ENCODE data around the gene MMP3.

MMP3 gene

DNA sequence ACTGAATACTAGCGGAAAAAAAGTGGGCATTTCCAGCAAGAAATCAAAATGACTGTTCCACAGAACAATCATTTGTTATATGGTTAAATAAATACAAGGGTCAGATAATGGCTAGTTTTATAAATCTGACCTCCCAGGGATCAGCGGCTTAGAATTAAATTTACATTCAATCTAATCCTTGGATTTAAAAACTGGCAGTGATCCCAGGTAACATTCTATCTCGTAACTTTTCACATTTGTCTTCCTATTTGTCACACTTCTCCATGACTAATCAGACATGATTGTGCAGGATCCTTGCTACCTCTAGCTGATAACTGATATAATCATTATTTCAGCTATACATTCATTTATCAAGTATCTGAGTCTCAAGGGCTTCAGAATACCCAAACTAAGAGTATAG lies 2.9 kb upstream of the MMP3 start:
- no peak for DNase-seq

DNA sequence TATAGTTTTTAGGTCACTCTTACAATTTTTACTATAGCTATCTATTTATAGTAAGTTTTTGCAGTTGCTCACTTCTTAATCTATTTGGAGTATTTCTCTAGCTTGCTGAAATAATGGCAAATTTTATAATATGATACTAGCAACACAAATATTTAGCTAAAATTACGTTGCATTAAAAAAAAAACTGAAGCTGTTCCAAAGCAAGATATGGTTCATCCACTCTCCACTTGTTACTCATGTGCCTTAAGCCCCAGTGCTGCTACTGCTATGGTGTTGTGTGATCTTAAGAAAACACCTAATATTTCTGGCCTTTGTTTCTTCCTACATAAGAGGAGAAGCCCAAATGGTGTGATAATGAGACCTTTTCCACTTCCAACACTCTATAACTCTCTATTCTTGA lies 479 bp downstream of the MMP3 start:
- DNase-seq = no peak
- TF ChIP-seq GATA1 (IDR thresholded peaks at IDR 0.05; ENCODE audit: low read depth, low read length) = no peak

More for the DNA sequence above, 2.9 kb upstream of the MMP3 start:
- TF ChIP-seq GATA1 (IDR thresholded peaks at IDR 0.05; ENCODE audit: low read depth, low read length) (no peak), POLR2A (IDR thresholded peaks at IDR 0.05; ENCODE audit: low read length) (no peak)

DNA sequence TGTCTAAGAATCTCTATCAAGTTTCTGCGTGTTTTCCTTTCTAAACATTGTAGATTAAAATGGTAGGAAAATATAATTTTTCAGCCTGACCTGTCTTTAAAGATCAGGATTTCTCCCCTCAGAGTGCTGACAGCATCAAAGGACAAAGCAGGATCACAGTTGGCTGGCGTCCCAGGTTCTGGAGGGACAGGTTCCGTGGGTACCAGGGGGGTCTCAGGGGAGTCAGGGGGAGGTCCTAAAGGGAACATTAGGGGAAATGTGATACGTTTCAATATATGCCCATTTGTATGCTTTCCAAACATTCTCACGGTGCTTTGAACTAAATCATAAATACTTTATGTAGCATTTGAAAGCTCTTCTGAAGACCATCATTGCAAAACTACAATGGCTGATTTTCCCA lies 3.4 kb downstream of the MMP3 start:
- no peak for TF ChIP-seq GATA1 (IDR thresholded peaks at IDR 0.05; ENCODE audit: low read depth, low read length)
- no peak for TF ChIP-seq POLR2A (IDR thresholded peaks at IDR 0.05; ENCODE audit: low read length)
- no peak for DNase-seq

DNA sequence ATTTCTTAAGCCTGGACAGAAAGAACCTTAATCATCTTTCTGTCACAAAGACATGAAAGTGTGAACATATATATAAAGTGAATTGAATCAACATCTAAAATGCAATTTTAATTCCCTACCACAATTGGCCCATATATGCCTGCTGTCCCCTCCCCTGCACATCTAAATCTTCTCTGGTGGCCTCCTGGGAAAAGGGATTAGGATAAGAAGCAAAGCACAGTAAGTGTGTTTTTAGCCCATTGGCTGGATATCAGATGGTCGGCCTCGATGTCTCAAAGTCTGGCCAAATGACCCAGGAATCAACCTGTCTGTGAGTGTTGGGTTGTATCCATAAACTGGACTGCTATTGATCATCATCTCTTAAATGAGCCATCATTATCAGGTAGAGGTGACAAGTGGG lies 5.8 kb downstream of the MMP3 start:
- no peak for TF ChIP-seq POLR2A (IDR thresholded peaks at IDR 0.05; ENCODE audit: low read length)
- no peak for TF ChIP-seq GATA1 (IDR thresholded peaks at IDR 0.05; ENCODE audit: low read depth, low read length)
- DNase-seq = no peak

DNA sequence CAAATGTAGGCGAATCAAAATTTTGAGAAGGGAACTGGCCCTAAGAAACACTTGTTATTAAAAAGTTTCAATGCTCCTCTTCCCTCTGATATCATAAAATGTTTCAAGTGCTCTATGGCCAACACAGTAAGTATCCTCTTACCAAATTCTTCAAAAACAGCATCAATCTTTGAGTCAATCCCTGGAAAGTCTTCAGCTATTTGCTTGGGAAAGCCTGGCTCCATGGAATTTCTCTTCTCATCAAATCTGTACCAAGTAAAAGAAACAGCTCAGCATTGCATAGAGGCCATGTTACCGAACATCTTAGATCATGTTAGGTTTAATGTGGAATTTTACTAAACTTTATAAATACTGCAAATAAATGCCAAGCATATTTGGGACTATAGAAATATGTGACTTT lies 6.3 kb downstream of the MMP3 start:
- TF ChIP-seq POLR2A (IDR thresholded peaks at IDR 0.05; ENCODE audit: low read length) = no peak
- no peak for TF ChIP-seq GATA1 (IDR thresholded peaks at IDR 0.05; ENCODE audit: low read depth, low read length)
- DNase-seq = no peak

DNA sequence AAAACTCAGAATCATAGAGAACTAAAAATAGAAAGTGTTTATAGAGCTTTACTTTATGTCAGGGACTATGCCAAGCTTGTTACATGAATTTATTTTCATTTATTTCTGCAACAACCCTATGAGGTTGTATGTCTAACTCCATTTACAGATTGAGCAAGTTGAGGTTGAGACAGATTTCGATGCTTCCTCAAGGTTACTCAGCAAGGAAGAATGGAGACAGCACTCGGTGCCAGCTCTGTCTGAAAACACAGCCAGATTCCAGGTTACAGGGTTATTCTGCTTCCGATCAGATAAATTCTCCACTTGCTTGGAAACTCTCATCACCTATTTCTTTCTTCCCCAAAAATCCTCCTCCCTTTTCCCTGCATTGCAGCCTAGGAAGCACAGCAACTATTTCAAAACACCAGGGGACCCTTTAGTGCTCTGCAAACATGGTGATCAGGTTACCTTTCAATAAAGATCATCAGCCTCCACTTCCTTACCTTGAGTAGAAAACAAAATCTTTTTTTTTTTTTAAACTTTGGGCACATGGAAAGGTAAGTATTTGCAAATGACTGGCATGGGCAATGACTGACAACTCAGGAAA lies 7.0 kb downstream of the MMP3 start:
- TF ChIP-seq GATA1 (IDR thresholded peaks at IDR 0.05; ENCODE audit: low read depth, low read length) = no peak
- TF ChIP-seq POLR2A (IDR thresholded peaks at IDR 0.05; ENCODE audit: low read length) = no peak
- DNase-seq = no peak

DNA sequence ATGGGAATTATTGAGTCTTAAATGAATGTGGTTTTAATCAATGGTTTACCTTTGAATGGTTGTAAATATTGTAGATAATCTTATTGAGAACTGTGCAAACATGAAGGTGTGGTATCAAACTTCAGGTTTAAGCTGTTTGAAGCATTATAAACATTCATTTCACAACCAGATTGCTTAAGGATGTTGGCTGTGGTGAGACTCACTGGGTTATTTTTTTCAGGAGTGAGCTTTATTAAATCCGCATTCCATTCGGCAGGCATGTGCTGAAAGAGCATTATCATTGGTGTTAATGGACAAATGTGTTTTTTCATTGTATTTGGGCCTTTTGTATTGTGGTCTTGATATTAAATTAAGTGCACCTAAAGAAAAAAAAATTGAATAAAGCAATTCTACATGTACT lies 9.7 kb downstream of the MMP3 start:
- DNase-seq = no peak
- TF ChIP-seq GATA1 (IDR thresholded peaks at IDR 0.05; ENCODE audit: low read depth, low read length) (no peak), POLR2A (IDR thresholded peaks at IDR 0.05; ENCODE audit: low read length) (no peak)

DNA sequence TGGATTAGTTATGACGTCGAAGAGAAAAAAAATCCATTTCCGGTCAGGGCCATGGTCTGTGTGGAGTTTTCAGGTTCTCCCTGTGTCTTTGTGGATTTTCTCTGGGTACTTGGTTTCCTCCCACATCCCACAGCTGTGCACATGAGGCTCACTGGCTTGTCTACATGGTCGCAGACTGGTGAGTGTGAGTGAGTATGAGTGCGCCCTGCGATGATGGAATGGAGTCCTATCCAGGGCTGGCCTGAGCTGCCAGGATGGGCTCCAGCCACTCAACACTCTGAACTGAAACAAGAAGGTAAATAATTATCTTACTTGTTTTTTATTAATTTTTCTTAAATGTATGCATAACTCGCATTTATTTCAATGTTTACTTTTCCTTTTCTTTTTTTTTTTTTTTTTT lies 10.8 kb downstream of the MMP3 start:
- TF ChIP-seq POLR2A (IDR thresholded peaks at IDR 0.05; ENCODE audit: low read length) (no peak), GATA1 (IDR thresholded peaks at IDR 0.05; ENCODE audit: low read depth, low read length) (no peak)
- no peak for DNase-seq

DNA sequence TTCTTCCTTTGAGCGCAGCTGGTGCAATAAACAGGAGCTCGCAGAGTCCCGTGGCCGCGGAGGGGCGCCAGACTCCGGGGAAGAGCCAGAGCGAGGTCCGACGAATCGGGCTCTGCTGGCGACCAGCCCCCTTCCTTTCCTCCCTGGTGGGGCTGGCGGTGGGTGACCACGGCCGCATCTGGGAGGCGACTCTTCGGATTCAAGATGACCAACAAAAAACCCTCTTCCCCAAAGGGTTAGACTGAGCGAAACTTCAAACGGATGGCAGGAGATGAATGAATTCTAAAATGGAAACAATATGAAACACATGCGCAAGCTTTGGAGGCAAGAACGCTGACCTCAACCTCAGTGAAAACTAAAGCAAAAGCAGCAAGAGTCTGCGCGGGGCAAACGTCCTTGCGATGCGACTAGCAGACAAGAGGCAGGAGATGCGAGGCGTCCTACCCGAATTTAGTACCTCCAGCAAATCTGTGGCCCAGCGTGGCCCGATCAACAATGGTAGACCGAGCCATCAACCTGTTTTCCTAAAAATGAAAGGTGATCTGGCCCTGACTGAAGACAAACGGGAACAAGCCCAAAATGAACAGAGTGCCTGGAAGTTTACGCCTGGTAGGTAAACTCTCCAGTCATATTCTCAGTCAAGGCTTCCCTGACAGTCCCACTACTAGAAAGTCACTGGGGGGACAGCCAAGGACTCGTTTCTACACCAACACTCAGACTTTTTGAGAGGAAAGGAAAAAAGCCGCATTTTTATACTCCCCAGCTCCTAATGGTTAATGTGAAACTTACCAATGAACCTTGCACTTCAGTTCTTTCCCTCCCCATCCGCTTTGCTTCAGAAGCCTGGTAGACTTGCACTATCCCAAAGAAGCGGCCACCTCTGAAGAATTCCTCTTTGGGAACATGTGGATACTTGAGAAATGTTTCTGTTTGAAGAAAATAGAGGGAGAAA lies 11.6 kb downstream of the MMP3 start:
- DNase-seq = peak; percentile 10 to 14
- no peak for TF ChIP-seq POLR2A (IDR thresholded peaks at IDR 0.05; ENCODE audit: low read length)
- no peak for TF ChIP-seq GATA1 (IDR thresholded peaks at IDR 0.05; ENCODE audit: low read depth, low read length)

DNA sequence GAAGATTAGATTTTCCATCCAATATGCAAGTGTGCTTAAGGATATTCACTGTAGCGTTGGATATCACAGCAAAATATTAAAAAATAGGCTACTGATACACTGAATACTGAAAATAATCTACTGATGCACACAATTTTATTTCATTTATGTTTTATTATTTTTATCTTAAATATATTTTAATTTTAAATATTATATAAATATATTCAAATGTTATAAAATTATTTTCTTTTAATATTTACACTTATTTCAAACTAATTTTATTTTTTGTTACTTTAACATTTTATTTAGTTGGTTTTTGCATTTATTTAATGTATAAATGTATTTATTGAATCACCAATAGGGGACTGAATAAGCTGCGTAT lies 12.3 kb downstream of the MMP3 start:
- DNase-seq = no peak
- TF ChIP-seq POLR2A (IDR thresholded peaks at IDR 0.05; ENCODE audit: low read length) = no peak
- TF ChIP-seq GATA1 (IDR thresholded peaks at IDR 0.05; ENCODE audit: low read depth, low read length) = no peak

DNA sequence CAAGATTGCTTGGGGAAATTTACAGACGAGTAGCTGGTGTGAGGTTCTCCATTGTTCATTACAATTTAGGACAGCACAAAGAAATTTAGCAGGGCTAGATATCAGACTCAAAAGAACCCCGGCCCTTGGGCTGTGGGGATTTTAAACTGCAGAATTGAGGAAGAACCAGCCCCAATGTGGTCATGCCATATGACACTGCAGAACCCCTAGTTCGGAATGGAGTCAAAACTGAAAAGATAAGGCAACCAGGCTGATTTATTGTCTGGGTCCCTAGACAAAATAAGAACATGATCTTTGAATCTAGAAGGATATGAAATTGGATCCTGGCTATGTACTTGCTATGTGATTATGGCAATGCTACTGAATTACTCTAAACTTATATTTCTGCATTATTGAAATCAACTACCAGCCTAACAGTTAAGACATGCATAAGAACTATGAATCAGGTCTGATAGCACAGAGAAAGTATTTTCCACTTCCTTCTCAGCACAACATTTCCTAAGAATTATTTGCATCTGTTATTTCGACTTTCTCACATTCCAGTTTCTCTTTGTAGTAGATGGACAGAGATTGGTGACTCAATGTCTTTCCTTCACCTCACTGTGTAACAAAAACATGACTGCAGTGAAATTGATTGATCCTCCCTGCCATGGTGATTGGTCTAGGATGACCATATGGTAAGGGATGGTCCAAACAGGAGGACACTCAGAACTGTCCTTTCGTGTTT lies 13.2 kb downstream of the MMP3 start:
- DNase-seq = no peak
- TF ChIP-seq POLR2A (IDR thresholded peaks at IDR 0.05; ENCODE audit: low read length) = no peak
- TF ChIP-seq GATA1 (IDR thresholded peaks at IDR 0.05; ENCODE audit: low read depth, low read length) = no peak

DNA sequence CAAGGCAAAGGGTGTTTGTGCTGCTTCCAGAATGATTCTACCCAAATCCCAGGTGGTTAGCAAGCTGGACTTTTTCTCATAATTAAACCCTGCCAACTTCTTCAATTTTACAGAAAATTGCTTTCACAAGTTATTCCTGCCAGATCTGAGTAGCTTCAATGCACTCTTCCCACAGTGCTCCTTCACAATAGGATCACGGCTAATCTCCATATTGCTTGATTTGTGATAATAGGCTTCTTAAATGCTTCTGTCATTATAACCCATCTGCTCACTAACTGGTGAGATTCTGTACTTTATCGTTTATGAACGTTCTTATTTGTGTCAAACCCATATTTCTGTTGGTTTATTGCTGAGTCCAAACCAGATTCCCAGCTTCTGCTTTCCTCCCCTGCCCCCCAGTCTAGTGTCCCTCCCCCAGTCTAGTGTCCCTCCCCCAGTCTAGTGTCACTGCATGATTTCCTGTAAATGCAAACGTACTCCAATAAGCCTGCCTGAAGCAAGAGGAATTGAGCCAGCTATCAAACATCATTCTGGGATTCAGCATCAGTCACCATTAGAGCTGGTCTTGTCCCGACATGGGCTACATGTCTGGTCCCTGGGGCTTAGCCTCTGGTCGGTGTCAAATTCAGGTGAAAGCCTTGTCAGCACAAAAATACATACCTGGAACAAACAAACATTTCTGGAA lies 14.0 kb downstream of the MMP3 start:
- no peak for TF ChIP-seq GATA1 (IDR thresholded peaks at IDR 0.05; ENCODE audit: low read depth, low read length)
- no peak for TF ChIP-seq POLR2A (IDR thresholded peaks at IDR 0.05; ENCODE audit: low read length)
- no peak for DNase-seq

DNA sequence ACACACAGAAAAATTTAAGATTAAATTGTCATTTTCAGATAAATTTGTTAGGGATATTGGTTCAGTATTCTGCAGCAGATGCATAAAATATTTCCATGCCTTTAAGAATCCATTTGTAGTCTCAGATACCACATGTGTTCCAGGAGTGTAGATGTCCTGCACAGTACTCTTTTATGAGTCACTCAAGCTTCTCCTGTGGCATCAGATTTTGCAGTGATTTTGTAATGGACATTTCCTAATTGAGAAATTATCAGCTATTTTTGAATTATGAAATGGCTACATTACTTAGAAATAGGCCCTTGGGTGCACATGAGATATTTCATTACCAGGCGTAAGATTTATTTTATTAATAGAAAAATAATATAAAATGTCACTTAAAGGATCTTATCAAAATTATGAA lies 18.9 kb downstream of the MMP3 start:
- no peak for DNase-seq

DNA sequence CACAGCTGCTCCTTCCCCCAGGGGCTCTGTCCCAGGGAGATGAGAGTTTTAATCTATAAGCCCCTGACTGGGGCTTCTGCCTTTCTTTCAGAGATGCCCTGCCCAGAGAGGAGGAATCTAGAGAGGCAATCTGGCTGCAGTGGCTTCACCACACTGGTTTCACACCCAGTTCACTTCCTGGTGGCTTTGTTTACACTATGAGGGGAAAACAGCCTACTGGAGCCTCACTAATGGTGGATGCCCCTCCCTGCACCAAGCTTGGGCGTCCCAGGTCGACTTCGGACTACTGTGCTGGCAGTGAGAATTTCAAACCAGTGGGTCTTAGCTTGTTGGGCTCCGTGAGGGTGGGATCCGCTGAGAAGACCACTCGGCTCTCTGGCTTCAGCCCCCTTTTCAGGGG lies 23.9 kb downstream of the MMP3 start:
- TF ChIP-seq GATA1 (IDR thresholded peaks at IDR 0.05; ENCODE audit: low read depth, low read length) = no peak
- TF ChIP-seq POLR2A (IDR thresholded peaks at IDR 0.05; ENCODE audit: low read length) = no peak
- DNase-seq = no peak

More for the DNA sequence above, 18.9 kb downstream of the MMP3 start:
- TF ChIP-seq POLR2A (IDR thresholded peaks at IDR 0.05; ENCODE audit: low read length) = no peak
